HCT116 (cell line): ENCODE data around the gene CHKA.

Experiments used
- CTCF ChIP-seq, 3 experiments: fragments of 200-600 bp in 1 of 3; sonication (generic) in 1 of 3; IDR thresholded peaks in 2 of 3; conservative IDR thresholded peaks in 1 of 3; 2 replicates each; pipeline ENCODE4 v1.5.1; 2012 to 2017; ENCODE audit warnings: low read depth in 2 of 3, low read length in 2 of 3, antibody characterized with exemption in 1 of 3, borderline replicate concordance in 1 of 3, control low read depth in 1 of 3, mild to moderate bottlenecking in 1 of 3, mixed read lengths in 1 of 3, mixed run types in 1 of 3, moderate library complexity in 1 of 3; ENCODE audit not compliant: insufficient read depth in 1 of 3
- REST ChIP-seq: IDR thresholded peaks from 2 replicates; pipeline ENCODE4 v1.6.1; 2012; ENCODE audit warnings: low read depth

DNA sequence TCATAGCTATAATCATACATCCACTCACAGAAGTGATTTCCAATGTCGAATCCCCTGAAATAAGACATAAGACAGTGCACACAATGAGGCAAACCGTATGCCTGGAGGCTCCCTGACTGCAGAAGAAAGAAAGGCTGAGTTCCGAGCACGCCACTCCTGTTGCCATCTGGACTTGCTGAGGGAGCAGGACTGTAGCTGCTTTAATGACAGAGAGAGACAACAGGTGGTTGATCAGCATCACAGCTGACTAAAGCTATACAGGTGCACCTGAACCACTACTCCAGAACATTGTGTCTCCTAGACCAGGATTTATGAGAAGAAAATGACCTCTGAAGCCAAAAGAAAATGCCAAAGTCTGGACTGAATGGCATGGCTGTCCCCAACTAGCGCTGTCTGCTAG lies 55.3 kb downstream of the CHKA start:
- no peak for TF ChIP-seq CTCF (IDR thresholded peaks at IDR 0.05 in 2 of 3, conservative IDR thresholded peaks at IDR 0.05 in 1 of 3; ENCODE audit: borderline replicate concordance in 1 of 3, insufficient read depth in 1 of 3, low read depth in 2 of 3, low read length in 2 of 3)
- no peak for TF ChIP-seq REST
